ENCODE results near the gene OR2H2.

Gene OR2H2

GRCh38 chr6:29584821-29585220 lies at the start of gene OR2H2:
OR2H2 (plus strand) TSS chr6:29585121; CDS start chr6:29587945, 2,824 bp downstream.
- no peak for DNase-seq

- no peak for DNase-seq
Observed at GRCh38 chr6:29537714-29538403, 47.1 kb upstream of the OR2H2 start.

- no peak for DNase-seq
Observed at GRCh38 chr6:29547573-29547972, 37.3 kb upstream of the OR2H2 start.

- DNase-seq: no peak
Observed at GRCh38 chr6:29552512-29553051, 32.3 kb upstream of the OR2H2 start.

- no peak for DNase-seq
Observed at GRCh38 chr6:29553268-29554057, 31.5 kb upstream of the OR2H2 start.

GRCh38 chr6:29554764-29555163 lies 30.2 kb upstream of the OR2H2 start:
- DNase-seq: no peak

GRCh38 chr6:29557320-29557719 lies 27.6 kb upstream of the OR2H2 start:
- no peak for DNase-seq

- no peak for DNase-seq
Observed at GRCh38 chr6:29558439-29559079, 26.4 kb upstream of the OR2H2 start.

- no peak for DNase-seq
Observed at GRCh38 chr6:29559524-29560287, 25.2 kb upstream of the OR2H2 start, which contains the start of gene UBD. UBD (minus strand) TSS chr6:29559732; CDS start chr6:29559701, 31 bp downstream.

- no peak for DNase-seq
Observed at GRCh38 chr6:29561091-29561490, 23.8 kb upstream of the OR2H2 start.

- no peak for DNase-seq
Observed at GRCh38 chr6:29561606-29562181, 23.2 kb upstream of the OR2H2 start.

- no peak for DNase-seq
Observed at GRCh38 chr6:29563435-29563965, 21.4 kb upstream of the OR2H2 start.

- DNase-seq: no peak
Observed at GRCh38 chr6:29564875-29565274, 20.0 kb upstream of the OR2H2 start.

GRCh38 chr6:29566856-29567255 lies 18.1 kb upstream of the OR2H2 start:
- DNase-seq: no peak

GRCh38 chr6:29567541-29567940 lies 17.4 kb upstream of the OR2H2 start:
- no peak for DNase-seq

GRCh38 chr6:29567991-29568390 lies 16.9 kb upstream of the OR2H2 start:
- no peak for DNase-seq

GRCh38 chr6:29576056-29576455 lies 8.9 kb upstream of the OR2H2 start:
- no peak for DNase-seq

GRCh38 chr6:29577544-29577943 lies 7.4 kb upstream of the OR2H2 start:
- no peak for DNase-seq

- no peak for DNase-seq
Observed at GRCh38 chr6:29589423-29590048, 4.6 kb downstream of the OR2H2 start.

- no peak for DNase-seq
Observed at GRCh38 chr6:29590218-29590808, 5.4 kb downstream of the OR2H2 start.

- DNase-seq: no peak
Observed at GRCh38 chr6:29591677-29592076, 6.8 kb downstream of the OR2H2 start.
